GM19240 (cell line): Measurements from ENCODE around the gene LYRM4.
A peak's percentile ranks its signal among the peaks of the same experiment; 100 is the strongest.

Source experiments
- DNase-seq: peaks from one replicate; pipeline ENCODE4 v3.0.0; 2011; ENCODE audit warnings: low spot score; ENCODE audit not compliant: insufficient read length

Gene LYRM4

GRCh38 chr6:5149159-5149704 lies 111.5 kb downstream of the LYRM4 start:
- DNase-seq = no peak

- DNase-seq = no peak
Observed at GRCh38 chr6:5146398-5146797, 114.4 kb downstream of the LYRM4 start.

GRCh38 chr6:5143634-5144311 lies 117.0 kb downstream of the LYRM4 start:
- DNase-seq = peak; percentile 29

GRCh38 chr6:5142915-5143314 lies 117.8 kb downstream of the LYRM4 start:
- no peak for DNase-seq

GRCh38 chr6:5142131-5142530 lies 118.6 kb downstream of the LYRM4 start:
- DNase-seq = no peak

GRCh38 chr6:5141046-5141445 lies 119.7 kb downstream of the LYRM4 start:
- no peak for DNase-seq

GRCh38 chr6:5139828-5140771 lies 120.7 kb downstream of the LYRM4 start:
- no peak for DNase-seq

- DNase-seq = no peak
Observed at GRCh38 chr6:5138995-5139827, 121.5 kb downstream of the LYRM4 start.

GRCh38 chr6:5136851-5137250 lies 123.9 kb downstream of the LYRM4 start:
- no peak for DNase-seq

- DNase-seq = no peak
Observed at GRCh38 chr6:5135788-5136376, 124.9 kb downstream of the LYRM4 start.

GRCh38 chr6:5133943-5134342 lies 126.8 kb downstream of the LYRM4 start:
- no peak for DNase-seq

- no peak for DNase-seq
Observed at GRCh38 chr6:5132731-5133130, 128.0 kb downstream of the LYRM4 start.

GRCh38 chr6:5130135-5130866 lies 130.4 kb downstream of the LYRM4 start:
- DNase-seq = no peak

GRCh38 chr6:5128351-5128750 lies 132.4 kb downstream of the LYRM4 start:
- DNase-seq = no peak

GRCh38 chr6:5127106-5127687 lies 133.6 kb downstream of the LYRM4 start:
- no peak for DNase-seq

GRCh38 chr6:5126214-5126613 lies 134.5 kb downstream of the LYRM4 start:
- no peak for DNase-seq

- DNase-seq = no peak
Observed at GRCh38 chr6:5125152-5126006, 135.4 kb downstream of the LYRM4 start.

GRCh38 chr6:5124526-5124925 lies 136.2 kb downstream of the LYRM4 start:
- DNase-seq = no peak
